Stimulated activated CD4-positive, alpha-beta T cell treated with anti-CD3 and anti-CD28 coated beads, Interleukin-2, amount 100 ng/mL, for 4 hours (primary cell): Measurements from ENCODE around the gene SCN2B.

Experiments
- DNase-seq: peaks from one replicate; pipeline ENCODE4 v3.0.0-alpha.2; 2020; ENCODE audit warnings: low read depth

Gene SCN2B

DNA sequence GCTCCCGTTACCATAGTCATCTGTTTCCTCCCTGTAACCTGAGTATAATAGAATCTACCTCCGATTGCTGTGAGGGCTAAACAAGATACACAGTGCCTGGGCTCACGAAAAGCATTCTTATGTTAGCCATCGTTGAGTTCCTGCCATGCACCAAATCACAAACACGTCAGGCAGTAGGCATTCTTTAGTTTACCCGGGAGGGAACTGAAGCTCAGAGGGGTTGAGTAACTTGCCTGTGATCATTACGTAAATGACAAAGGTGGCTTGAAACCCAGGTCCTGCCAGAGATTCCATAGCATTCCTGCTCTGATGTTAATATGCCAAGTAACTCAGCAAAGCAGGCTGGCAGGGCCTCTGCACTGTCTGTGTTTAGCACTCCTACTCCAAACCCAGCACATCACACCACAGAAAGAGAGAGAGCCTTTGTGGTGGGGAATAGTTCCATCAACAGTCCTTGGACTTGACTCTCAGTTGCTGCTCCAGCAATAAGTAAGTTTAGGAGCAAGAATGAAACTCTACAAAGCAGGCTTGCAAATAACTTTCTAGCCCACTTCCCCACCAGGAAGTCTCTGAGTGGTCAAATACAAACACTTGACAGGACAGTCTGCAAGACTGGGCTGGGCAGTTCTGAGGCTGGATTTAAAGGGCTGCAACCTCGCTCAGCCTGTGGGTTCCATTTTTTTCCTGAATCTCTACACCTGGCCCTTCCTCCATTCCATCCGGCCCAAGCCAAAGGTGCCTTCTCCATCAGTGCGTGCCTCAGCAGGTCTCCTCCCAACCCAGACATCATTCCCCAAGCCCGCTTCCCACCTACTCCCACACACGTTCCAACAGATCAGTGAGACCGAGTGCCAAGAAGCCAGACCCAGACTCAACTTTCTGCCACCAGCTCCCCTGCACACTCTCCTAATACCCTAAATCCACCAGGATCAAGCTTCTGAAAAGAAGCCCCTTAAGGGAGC lies 1.1 kb downstream of the SCN2B start:
- no peak for DNase-seq

DNA sequence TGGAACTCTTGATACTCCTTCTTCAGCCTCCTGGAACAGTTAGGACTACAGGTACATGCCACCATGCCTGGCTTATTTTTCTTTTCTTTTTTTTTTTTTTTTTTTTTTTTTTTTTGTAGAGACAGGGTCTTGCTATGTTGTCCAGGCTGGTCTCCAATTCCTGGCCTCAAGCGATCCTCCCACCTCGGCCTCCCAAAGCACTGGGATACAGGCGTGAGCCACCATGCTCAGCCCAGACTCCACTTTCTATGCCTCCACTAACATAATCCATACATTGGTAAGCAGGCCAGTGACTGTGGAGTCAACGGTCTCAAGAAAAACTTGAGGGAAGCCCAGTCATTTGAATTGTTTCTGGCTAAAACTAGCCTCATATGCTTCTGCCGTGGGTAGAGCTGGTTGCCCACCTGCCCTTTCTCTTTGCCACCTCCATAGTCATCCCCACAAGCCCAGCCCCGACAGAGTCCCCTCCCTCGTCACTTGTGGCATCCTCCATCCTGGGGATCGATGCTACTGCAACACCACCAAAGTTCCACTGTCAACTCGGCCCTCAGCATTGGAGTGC lies 2.4 kb downstream of the SCN2B start:
- no peak for DNase-seq

DNA sequence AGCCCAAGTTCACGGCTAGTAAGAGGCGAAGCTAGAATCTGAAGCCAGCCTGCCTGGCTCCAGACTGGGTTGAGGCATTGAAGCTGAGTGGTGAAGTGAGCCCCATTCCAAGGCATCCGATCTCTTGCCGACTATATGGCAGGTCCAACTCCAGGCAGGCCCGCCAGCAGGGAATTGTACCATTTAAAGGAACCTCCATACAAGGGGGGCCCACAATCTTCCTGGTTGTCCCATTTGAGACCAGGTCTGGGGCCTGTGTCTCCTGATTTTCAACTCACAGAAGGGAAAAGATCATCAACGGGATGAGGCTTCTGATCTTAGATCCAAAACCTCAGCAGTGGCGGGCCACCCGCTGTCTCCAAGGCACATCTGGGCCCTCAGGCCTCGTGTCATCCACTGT lies 4.1 kb downstream of the SCN2B start:
- DNase-seq, result no peak

DNA sequence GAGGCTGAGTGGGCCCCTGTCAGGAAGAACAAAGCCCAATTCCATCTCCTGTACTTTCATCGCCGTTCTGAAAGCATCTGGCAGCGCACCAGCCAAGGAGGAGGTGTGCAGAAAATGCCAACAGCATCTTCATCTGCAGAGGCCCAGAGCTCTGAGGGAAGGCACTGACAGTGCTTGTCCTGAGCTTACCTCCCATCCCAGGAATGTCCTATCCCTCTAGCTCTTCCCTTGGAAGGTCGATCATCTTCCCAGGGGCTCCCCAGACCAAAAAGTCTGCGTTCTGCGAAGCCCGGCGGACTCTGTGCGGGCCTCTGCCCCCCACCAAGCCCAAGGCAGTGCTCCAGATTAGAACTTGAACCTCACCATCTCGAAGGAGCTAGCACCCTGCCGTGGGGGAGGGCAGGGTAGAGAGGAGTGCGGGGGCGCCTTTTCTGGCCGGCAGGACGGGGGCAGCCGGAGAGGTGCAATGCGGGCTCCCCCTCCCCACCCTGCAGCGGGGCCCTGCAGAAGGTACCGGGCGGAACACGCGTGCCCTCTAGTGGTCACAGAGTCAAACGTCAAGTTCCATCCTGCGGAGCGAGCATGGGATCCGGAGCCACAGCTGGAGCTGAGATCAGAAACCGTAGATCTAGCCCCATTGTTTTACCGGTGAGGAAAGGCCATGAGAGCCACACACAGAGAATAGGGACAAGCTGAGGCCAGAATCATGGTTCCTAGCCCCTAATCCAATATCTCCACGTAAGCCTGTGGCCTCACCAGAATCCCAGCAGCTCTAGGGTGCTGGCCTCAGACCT lies 5.0 kb downstream of the SCN2B start:
- peak; percentile 53 for DNase-seq

DNA sequence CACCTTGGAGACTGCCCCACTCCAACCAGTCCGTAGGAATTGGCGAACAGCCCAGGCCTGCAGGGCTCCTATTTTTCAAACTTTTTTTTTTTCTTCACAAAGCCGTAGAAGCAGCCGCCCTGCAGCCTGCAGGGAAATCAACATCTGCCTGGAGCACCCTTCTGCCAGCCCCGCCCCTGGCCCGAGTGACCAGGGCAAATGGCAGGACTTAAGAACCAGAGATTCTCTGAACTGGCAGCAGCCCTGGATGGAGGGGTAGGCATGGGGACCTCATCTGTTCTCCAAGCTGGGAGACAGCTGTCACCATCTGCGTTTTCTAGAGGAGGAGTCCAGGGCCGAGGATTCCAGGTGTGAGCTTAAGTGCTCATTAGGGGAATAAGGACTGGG lies 5.6 kb downstream of the SCN2B start:
- no peak for DNase-seq

DNA sequence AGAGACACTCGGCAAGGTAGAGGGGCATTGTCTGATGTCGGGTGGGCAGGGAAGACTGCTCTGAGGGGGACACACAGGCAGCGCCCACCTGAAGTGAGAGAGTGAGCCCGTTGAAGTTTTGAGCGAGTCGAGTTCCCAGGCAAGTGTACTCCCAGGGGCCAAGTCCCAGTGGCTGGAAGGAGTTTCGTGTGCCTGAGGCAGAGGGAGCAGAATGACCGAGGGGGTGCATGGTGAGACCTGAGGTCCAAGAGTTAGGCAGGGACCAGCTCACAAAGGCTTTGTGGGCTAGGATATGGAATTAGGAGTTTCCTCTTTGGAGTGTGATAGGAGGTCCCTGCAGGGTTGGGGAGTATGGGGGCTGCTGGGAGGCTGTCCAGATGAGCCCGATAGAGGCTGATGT lies 6.2 kb downstream of the SCN2B start:
- DNase-seq, result no peak

DNA sequence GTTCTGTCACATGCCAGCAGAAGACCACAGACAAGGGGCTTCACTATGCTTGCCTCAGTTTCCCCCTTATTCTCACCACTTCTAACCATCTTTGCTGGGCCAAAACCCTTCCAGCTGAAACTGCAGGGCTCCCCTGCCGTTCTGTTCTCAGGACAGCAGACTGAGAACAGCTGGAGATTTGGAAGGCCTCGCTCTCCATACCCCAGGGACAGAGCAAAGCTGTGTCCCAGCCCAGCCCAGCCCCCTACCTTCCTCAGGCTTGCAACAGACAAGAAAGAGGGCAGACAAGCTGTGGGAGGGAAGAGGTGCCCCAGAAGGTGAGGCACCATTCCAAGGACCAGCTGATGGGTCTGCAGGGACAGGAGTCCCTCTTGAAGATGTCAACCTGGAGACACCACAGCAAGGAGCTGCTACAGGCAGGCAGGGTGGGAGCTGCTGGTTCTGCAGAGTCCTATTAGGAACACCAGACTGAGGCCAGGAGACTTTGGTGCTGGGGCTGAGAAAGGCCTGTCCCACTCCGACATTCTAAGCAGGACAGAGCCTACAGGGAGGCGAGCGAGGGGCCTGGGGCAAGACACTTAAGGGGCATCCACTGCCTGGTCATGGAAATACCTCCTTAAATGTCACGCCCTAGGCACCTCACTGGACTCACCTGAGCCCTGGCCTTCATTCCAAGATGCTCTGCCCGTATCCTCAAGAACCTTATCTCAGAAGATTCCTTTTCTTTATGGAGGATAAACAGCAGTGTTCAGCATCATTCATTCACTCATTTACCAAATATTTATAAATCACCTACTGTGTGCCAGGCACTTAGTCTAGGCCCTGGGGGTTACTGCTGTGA lies 6.9 kb downstream of the SCN2B start:
- no peak for DNase-seq

DNA sequence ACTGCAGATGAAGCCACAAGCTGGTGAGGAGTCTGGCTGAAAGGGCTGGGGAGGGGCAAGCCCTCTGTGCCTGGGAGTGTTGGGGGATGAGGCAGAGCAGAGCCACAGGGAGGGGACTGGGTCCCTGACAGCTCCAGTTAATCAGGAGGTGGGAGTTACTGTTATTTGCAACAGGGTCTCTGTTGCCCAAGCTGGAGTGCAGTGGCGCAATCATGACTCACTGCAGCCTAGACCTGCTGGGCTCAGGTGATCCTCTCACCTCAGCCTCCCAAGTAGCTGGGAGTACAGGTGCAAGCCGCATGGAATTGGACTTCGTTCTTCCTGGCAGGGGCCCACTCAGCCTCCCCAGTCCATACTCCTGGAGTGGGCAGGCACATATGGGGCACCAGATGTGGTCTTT lies 7.7 kb downstream of the SCN2B start:
- no peak for DNase-seq

DNA sequence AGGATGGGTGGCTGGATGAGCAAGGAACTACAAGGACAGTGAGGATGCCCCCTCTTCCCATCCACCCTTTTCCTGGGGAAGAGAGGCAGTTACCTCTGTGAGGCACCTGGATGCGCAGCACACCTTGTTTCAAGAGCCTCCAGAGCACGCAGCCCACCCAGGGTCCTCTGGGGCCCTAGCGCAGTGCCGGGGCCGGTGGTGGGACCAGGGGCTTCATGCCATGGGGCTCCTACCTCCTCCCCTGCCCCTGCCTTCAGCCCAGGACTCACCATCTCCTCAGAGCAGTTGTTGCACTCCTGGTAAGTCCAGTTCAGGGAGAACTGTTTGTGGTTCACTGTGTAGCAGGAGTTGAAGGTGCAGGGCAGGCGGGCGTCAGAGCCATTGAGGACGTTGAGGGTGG lies 8.1 kb downstream of the SCN2B start:
- DNase-seq, result no peak

DNA sequence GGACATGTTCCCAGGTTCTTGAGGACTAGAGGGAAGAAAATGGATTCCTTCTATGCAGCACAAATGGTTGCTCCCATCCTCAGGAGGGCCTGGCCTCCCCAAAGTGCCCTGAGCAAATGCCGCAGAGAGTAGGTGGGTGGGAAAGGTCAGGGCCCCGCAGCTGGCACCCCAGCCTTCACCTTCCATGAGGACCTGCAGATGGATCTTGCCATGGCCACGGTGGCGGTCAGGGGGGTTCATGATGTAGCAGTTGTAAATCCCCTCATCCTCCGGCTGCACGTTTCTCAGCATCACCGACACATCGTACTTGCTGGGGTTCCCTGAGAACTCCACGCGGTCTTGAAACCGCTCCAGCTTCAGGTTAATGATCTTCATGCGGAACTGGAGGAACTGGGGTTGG lies 8.5 kb downstream of the SCN2B start:
- no peak for DNase-seq

DNA sequence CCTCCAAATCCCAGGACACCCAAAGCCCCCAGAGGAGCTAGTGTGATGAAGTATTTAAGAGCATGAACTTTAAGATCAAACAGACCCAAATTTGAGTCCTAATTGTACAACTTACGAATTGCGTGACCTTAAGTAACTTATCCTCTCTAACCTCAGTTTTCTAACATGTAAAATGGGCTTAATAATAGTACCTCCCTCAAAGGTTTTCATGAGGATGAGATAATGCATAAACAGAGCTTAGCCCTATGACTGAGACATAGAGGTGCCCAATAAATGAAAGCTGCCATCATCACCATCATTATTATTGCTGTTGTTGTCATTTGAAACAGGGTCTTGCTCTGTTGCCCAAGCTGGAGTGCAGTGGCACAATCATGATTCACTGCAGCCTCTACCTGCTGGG lies 9.2 kb downstream of the SCN2B start:
- DNase-seq, result no peak

DNA sequence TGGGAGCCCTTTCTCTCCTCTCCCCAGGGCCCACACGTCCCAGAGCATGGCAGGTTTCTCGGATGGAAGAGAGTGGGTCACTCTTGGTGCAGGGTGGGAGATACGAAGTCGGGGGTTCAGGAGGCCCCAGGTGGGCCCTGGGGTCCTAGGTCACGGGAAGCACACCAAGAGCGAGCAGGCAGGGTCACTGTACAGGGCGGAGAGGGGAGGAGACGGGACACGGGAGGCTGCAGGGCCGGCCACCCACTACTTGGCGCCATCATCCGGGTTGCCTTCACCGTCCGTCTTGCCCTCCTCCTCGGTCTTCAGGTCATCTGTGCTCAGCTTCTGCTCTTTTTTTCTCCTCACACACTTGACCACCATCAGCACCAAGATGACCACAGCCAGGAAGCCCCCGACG lies 9.8 kb downstream of the SCN2B start:
- no peak for DNase-seq

DNA sequence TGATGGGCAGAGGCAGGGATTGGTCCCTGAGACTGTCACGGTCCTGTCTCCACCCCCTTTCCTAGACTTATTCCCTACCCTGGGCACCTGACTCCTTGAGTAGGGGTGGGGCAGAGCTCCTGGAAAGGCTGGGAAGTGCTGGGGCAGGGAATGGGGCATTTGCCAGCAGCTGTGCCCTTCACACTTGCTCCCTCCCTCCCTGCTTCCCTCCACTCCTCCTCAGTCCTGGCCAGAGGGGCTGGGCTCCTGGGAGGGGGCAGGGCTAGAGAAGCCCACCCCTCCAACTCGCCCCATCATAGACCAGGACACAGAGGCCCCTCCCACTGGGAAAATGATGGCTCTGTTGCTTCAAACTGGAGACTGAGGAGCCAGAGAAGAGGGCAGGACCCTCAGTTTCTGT lies 11.6 kb downstream of the SCN2B start:
- DNase-seq, result no peak

DNA sequence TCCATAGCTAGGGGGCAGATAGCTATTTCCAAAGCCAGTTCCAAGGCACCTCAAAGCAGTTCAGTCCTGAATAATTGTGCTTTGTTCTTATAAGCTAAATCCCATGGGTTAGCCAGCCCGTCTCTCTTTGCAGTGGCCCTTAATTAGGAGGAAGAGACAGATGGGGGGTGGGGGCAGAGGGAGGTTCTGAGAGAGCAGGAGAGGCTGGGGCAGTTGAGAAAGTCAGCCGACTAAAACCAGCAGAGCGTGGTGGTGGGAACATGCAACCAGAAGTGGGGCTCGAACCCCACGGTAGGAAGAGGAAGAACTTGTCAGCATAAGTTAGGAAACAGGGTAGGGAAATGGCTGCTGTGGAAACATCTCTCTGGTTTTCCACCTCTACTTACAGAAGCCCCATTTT lies 12.9 kb downstream of the SCN2B start:
- no peak for DNase-seq

DNA sequence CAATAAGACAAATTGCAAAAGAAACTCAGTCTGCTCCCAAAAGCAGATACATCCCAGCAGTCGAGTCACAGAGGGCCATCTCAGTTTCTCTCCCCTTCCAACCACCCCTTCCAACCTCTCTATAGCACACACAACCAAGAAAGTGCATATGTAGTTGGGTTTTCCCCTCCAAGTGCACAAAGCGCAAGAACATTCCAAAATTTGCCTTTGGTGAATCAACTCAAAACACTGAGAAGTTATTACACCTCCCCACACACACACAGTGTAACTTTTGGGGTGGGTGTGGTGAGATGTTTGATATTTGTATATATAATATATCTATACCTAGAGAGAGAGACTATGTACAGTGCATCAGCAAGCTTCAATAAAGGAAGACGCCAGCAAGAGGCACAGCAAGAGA lies 13.6 kb downstream of the SCN2B start:
- DNase-seq, result no peak

DNA sequence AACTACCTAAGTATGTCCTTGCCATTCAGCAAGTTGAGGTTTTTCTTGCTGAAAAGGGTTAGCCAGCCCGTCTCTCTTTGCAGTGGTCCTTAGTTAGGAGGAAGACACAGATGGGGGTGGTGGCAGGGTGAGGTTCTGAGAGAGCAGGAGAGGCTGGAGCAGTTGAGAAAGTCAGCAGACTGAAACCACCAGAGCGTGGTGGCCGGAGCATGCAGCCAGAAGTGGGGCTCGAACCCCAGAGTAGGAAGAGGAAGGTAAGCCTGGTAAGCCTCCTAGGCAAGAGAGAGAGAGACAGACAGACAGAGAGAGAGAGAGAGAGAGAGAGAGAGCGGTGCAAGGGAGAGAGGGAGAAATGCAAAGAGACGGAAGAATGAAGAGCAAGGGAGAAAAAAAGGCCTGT lies 14.7 kb downstream of the SCN2B start:
- no peak for DNase-seq

DNA sequence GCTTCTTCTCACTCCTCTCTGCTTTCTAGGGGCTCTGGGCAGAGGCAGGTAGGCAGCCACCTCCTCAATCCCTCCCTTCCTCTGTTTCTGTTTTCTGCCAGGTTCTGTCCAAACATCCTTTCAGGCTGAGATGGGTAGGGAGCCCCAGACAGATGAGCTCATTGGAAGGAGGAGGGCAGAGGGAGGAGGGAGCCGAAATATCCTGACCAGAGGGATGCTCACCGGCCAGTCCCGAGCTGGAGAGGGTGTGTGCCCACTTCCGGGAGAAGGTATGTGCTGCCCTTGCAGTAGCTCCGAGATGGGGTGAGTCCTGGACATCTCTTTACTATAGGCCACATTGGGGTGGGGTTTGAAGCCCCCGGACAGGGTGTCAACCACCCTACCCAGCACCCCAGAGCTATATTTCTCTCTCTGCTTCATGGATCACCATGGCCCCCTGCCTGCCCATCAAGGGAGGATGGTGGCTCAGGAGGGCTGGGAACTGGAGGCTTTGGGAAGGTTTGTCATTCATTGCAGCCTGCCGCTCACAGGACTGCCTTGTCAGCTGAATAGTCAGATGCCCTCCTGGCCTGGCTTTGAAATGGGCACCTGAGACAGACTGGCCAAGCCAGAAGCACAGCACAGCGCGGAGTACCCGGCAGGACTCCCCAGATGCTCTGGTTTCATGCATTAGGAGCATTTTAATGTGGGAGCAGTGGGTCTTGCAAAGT lies 19.1 kb downstream of the SCN2B start:
- DNase-seq, result no peak

DNA sequence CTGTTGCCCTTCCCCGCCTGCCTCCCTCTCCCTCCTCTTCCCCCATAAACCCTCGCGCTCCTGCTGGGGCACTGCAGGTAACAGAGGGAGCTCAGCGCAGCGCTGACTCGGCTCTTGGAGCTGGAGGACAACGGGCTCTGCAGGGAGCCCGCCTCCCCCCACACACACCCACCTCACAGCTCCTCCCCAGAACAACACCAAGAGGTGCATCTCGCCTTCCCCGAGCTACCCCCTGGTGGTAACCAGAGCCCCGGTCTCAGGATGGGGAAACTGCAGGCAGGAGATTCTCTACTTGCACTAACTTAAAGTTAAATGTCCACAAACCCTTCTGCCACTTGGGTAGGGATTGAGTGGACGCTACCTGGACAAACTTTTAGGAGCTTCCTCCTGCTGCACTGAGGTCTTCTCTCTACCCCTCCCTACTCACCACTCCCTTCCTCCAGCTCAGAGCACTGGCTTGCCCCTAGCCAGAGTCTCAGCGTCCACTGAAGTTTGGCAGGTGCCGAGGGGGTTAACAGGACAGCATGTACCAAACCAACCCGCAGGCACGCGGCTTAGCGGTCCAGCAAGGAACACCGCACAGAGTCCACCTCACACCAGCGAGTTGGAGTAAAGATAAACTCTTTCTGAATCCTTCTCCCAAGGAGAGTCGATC lies 19.8 kb downstream of the SCN2B start:
- DNase-seq, result no peak

DNA sequence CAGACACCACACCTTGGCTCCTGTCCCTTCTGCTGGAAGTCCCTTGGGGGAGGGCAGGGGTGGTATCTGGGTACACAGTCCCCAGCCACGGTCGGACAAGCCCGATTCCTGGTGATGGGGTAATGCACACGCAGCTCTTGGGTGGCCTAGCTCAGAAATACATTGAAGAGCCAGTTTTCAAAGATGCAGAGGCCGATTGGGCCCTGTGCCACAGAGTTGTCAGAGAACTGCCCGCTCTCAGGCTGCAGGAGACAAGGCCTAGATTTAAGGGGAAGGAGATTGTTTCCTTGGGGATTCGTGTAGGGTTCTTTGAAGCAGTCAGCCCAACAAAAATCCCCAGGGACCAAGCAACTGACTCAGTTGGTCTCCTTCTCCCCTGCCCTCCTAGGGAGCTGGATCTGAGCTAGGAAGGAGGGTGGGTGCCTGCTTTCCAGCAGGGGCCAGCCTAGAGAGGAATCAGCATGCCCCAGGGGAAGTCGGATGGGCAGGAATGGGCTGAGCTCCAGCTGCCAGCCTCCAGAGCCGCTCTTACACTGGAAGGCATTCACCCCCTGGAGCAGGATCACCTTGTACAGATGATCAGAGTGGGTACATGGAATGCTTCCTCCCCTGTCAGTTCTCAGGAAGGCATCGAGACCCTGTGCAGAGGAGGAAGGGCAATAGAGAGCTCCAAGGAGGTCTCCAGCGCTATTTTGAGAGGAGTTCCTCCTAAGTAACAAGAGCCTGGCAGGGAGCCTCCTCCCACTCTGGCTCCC lies 20.5 kb downstream of the SCN2B start:
- DNase-seq, result no peak

DNA sequence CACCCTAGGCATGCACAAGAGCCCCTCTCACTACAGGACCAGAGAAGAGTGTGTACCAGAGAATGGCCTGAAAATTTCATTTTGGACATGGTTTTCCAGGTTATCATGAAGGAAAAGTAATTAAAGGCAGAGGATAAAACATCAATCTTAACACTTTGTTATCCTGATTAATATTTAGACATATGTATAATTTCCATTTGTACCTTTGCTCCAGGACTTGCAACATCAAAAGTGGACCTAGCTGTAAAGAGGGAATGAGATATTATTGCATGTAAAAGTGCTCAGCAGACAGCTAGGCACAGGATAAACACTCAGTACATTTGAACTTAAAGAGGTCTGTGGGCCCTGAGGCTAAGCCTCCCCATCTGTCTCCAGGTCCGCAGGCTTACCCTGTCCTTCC lies 21.8 kb downstream of the SCN2B start:
- no peak for DNase-seq
